ENCODE results near the gene GET4.
A peak's percentile ranks its signal among the peaks of the same experiment; 100 is the strongest.
"Not testable (repeated sequence)": the region's sequence is repeated elsewhere in the genome, so short reads cannot be mapped to it uniquely, and the experiment has no call there.

Gene GET4

GRCh38 chr7:865921-866320, 10.4 kb upstream of the GET4 start:
- Histone ChIP-seq H3K4me1 (ENCODE audit: control insufficient read depth, insufficient read depth, low read length) (peaks cover 16% of the 10 kb centered on the region), H3K27ac (ENCODE audit: low read depth, low read length) (peak overlapping the region; percentile 58), H3K36me3 (ENCODE audit: control insufficient read depth, insufficient read depth, low read length) (peaks cover 29% of the 10 kb centered on the region), H3K4me3 (ENCODE audit: low read length) (no peak overlapping the region), H3K9ac (ENCODE audit: low read length) (no peak overlapping the region), H3K27me3 (ENCODE audit: control insufficient read depth, insufficient read depth, low read length) (no peaks in the 10 kb centered on the region)

- no peak overlapping the region for H3K9ac ChIP-seq (ENCODE audit: low read length)
- H3K4me3 ChIP-seq (ENCODE audit: low read length): peak overlapping the region; percentile 30
- H3K36me3 ChIP-seq (ENCODE audit: control insufficient read depth, insufficient read depth, low read length): peaks cover 21% of the 10 kb centered on the region
- H3K27me3 ChIP-seq (ENCODE audit: control insufficient read depth, insufficient read depth, low read length): no peaks in the 10 kb centered on the region
- H3K4me1 ChIP-seq (ENCODE audit: control insufficient read depth, insufficient read depth, low read length): peaks cover 16% of the 10 kb centered on the region
- H3K27ac ChIP-seq (ENCODE audit: low read depth, low read length): peak overlapping the region; percentile 89
These were observed 9.4 kb upstream of the GET4 start for GRCh38 chr7:867001-867405.

GRCh38 chr7:867406-868188, 8.8 kb upstream of the GET4 start:
- no peak overlapping the region for H3K9ac ChIP-seq (ENCODE audit: low read length)
- H3K36me3 ChIP-seq (ENCODE audit: control insufficient read depth, insufficient read depth, low read length): peaks cover 24% of the 10 kb centered on the region
- peaks cover 16% of the 10 kb centered on the region for H3K4me1 ChIP-seq (ENCODE audit: control insufficient read depth, insufficient read depth, low read length)
- peak overlapping the region; percentile 89 for H3K27ac ChIP-seq (ENCODE audit: low read depth, low read length)
- H3K27me3 ChIP-seq (ENCODE audit: control insufficient read depth, insufficient read depth, low read length): no peaks in the 10 kb centered on the region
- H3K4me3 ChIP-seq (ENCODE audit: low read length): peak overlapping the region; percentile 30

- H3K4me1 ChIP-seq (ENCODE audit: control insufficient read depth, insufficient read depth, low read length): peaks cover 19% of the 10 kb centered on the region
- peak overlapping the region; percentile 89 for H3K27ac ChIP-seq (ENCODE audit: low read depth, low read length)
- peaks cover 24% of the 10 kb centered on the region for H3K36me3 ChIP-seq (ENCODE audit: control insufficient read depth, insufficient read depth, low read length)
- H3K27me3 ChIP-seq (ENCODE audit: control insufficient read depth, insufficient read depth, low read length): no peaks in the 10 kb centered on the region
- H3K4me3 ChIP-seq (ENCODE audit: low read length): no peak overlapping the region
- H3K9ac ChIP-seq (ENCODE audit: low read length): no peak overlapping the region
These were observed 8.2 kb upstream of the GET4 start for GRCh38 chr7:868189-868486.

- Histone ChIP-seq H3K4me1 (ENCODE audit: control insufficient read depth, insufficient read depth, low read length) (peaks cover 31% of the 10 kb centered on the region), H3K27me3 (ENCODE audit: control insufficient read depth, insufficient read depth, low read length) (no peaks in the 10 kb centered on the region), H3K9ac (ENCODE audit: low read length) (no peak overlapping the region), H3K4me3 (ENCODE audit: low read length) (no peak overlapping the region), H3K27ac (ENCODE audit: low read depth, low read length) (peak overlapping the region; percentile 51), H3K36me3 (ENCODE audit: control insufficient read depth, insufficient read depth, low read length) (peaks cover 21% of the 10 kb centered on the region)
These were observed 7.0 kb upstream of the GET4 start for GRCh38 chr7:869348-869747.

GRCh38 chr7:871900-872537, 4.3 kb upstream of the GET4 start:
- no peaks in the 10 kb centered on the region for H3K27me3 ChIP-seq (ENCODE audit: control insufficient read depth, insufficient read depth, low read length)
- peaks cover 18% of the 10 kb centered on the region for H3K36me3 ChIP-seq (ENCODE audit: control insufficient read depth, insufficient read depth, low read length)
- H3K4me1 ChIP-seq (ENCODE audit: control insufficient read depth, insufficient read depth, low read length): peaks cover 29% of the 10 kb centered on the region
- H3K4me3 ChIP-seq (ENCODE audit: low read length): no peak overlapping the region
- no peak overlapping the region for H3K9ac ChIP-seq (ENCODE audit: low read length)
- H3K27ac ChIP-seq (ENCODE audit: low read depth, low read length): peak overlapping the region; percentile 35

- H3K36me3 ChIP-seq (ENCODE audit: control insufficient read depth, insufficient read depth, low read length): peaks cover 18% of the 10 kb centered on the region
- H3K27me3 ChIP-seq (ENCODE audit: control insufficient read depth, insufficient read depth, low read length); H3K4me3 ChIP-seq (ENCODE audit: low read length); H3K9ac ChIP-seq (ENCODE audit: low read length): not testable (repeated sequence)
- H3K27ac ChIP-seq (ENCODE audit: low read depth, low read length): peak overlapping the region; percentile 70
- H3K4me1 ChIP-seq (ENCODE audit: control insufficient read depth, insufficient read depth, low read length): peaks cover 22% of the 10 kb centered on the region
These were observed 3.7 kb upstream of the GET4 start for GRCh38 chr7:872685-873084.

GRCh38 chr7:873367-874002, 2.9 kb upstream of the GET4 start:
- peaks cover 21% of the 10 kb centered on the region for H3K4me1 ChIP-seq (ENCODE audit: control insufficient read depth, insufficient read depth, low read length)
- H3K27me3 ChIP-seq (ENCODE audit: control insufficient read depth, insufficient read depth, low read length): no peaks in the 10 kb centered on the region
- no peak overlapping the region for H3K4me3 ChIP-seq (ENCODE audit: low read length)
- peak overlapping the region; percentile 70 for H3K27ac ChIP-seq (ENCODE audit: low read depth, low read length)
- H3K9ac ChIP-seq (ENCODE audit: low read length): no peak overlapping the region
- H3K36me3 ChIP-seq (ENCODE audit: control insufficient read depth, insufficient read depth, low read length): peaks cover 18% of the 10 kb centered on the region

- no peak overlapping the region for H3K9ac ChIP-seq (ENCODE audit: low read length)
These were observed 2.2 kb upstream of the GET4 start for GRCh38 chr7:874031-874749.

GRCh38 chr7:875051-875450, 1.3 kb upstream of the GET4 start:
- no peaks in the 10 kb centered on the region for H3K27me3 ChIP-seq (ENCODE audit: control insufficient read depth, insufficient read depth, low read length)
- no peak overlapping the region for H3K9ac ChIP-seq (ENCODE audit: low read length)
- H3K4me1 ChIP-seq (ENCODE audit: control insufficient read depth, insufficient read depth, low read length): peaks cover 25% of the 10 kb centered on the region
- H3K36me3 ChIP-seq (ENCODE audit: control insufficient read depth, insufficient read depth, low read length): peaks cover 10% of the 10 kb centered on the region
- H3K4me3 ChIP-seq (ENCODE audit: low read length): no peak overlapping the region
- H3K27ac ChIP-seq (ENCODE audit: low read depth, low read length): peak overlapping the region; percentile 68

More at GRCh38 chr7:874031-874749, 2.2 kb upstream of the GET4 start:
- H3K27me3 ChIP-seq (ENCODE audit: control insufficient read depth, insufficient read depth, low read length): no peaks in the 10 kb centered on the region
- peaks cover 18% of the 10 kb centered on the region for H3K36me3 ChIP-seq (ENCODE audit: control insufficient read depth, insufficient read depth, low read length)
- no peak overlapping the region for H3K4me3 ChIP-seq (ENCODE audit: low read length)
- H3K27ac ChIP-seq (ENCODE audit: low read depth, low read length): peak overlapping the region; percentile 70
- peaks cover 23% of the 10 kb centered on the region for H3K4me1 ChIP-seq (ENCODE audit: control insufficient read depth, insufficient read depth, low read length)

- Histone ChIP-seq H3K4me1 (ENCODE audit: control insufficient read depth, insufficient read depth, low read length) (peaks cover 25% of the 10 kb centered on the region), H3K4me3 (ENCODE audit: low read length) (peak overlapping the region; percentile 53), H3K27ac (ENCODE audit: low read depth, low read length) (peak overlapping the region; percentile 68), H3K9ac (ENCODE audit: low read length) (no peak overlapping the region), H3K36me3 (ENCODE audit: control insufficient read depth, insufficient read depth, low read length) (peaks cover 7% of the 10 kb centered on the region), H3K27me3 (ENCODE audit: control insufficient read depth, insufficient read depth, low read length) (no peaks in the 10 kb centered on the region)
These were observed 778 bp upstream of the GET4 start for GRCh38 chr7:875476-876076.

GRCh38 chr7:876972-877311, 588 bp downstream of the GET4 start:
- peak overlapping the region; percentile 51 for H3K9ac ChIP-seq (ENCODE audit: low read length)
- peak overlapping the region; percentile 84 for H3K27ac ChIP-seq (ENCODE audit: low read depth, low read length)
- H3K36me3 ChIP-seq (ENCODE audit: control insufficient read depth, insufficient read depth, low read length): peaks cover 6% of the 10 kb centered on the region
- peak overlapping the region; percentile 88 for H3K4me3 ChIP-seq (ENCODE audit: low read length)
- H3K4me1 ChIP-seq (ENCODE audit: control insufficient read depth, insufficient read depth, low read length): peaks cover 25% of the 10 kb centered on the region
- H3K27me3 ChIP-seq (ENCODE audit: control insufficient read depth, insufficient read depth, low read length): no peaks in the 10 kb centered on the region
